MCF 10A (cell line): ENCODE measurements around the gene RRP9. TPM values are rescaled to one million over a fixed set of nuclear protein-coding genes. Genes with fewer than 3 reads are reported as not detected.

Experiments
- BruUV-seq: library from RNA; stranded (reverse); fragments of 400-500 nt; replicated peaks from 2 replicates; lab custom pipeline; 2021; lab: Mats Ljungman, UMichigan
- CTCF ChIA-PET: fragments of 300-600 bp; sonication (Branson Sonifier 250); formaldehyde crosslinking; extraction: SDS; loops from one replicate; lab custom pipeline; 2021; ENCODE audit warnings: antibody characterized with exemption, inconsistent platforms; lab: Yijun Ruan, JAX
- POLR2A ChIA-PET: fragments of 300-600, 350-650 bp; sonication (Branson Sonifier 250); formaldehyde crosslinking; extraction: SDS; loops from one replicate; lab custom pipeline; 2020; ENCODE audit warnings: antibody characterized with exemption, inconsistent platforms; lab: Yijun Ruan, JAX
- DNase-seq: peaks from one replicate; pipeline ENCODE4 v3.0.0-alpha.2; 2018; ENCODE audit not compliant: unreplicated experiment
- H3K27ac Mint-ChIP-seq: one replicate; pipeline ENCODE4 v1.8.0; 2022; ENCODE audit warnings: mild to moderate bottlenecking, low read depth, mixed read lengths; ENCODE audit not compliant: unreplicated experiment
- H3K27me3 Mint-ChIP-seq: one replicate; pipeline ENCODE4 v1.8.0; 2022; ENCODE audit warnings: mixed read lengths; ENCODE audit not compliant: insufficient read depth, unreplicated experiment
- H3K36me3 Mint-ChIP-seq: one replicate; pipeline ENCODE4 v1.8.0; 2022; ENCODE audit warnings: mild to moderate bottlenecking, moderate library complexity, mixed read lengths; ENCODE audit not compliant: insufficient read depth, unreplicated experiment
- H3K4me1 Mint-ChIP-seq: one replicate; pipeline ENCODE4 v1.8.0; 2022; ENCODE audit warnings: mixed read lengths; ENCODE audit not compliant: insufficient read depth, unreplicated experiment
- H3K4me3 Mint-ChIP-seq: one replicate; pipeline ENCODE4 v1.8.0; 2022; ENCODE audit warnings: mild to moderate bottlenecking, moderate library complexity, mixed read lengths; ENCODE audit not compliant: unreplicated experiment
- H3K9me3 Mint-ChIP-seq: one replicate; pipeline ENCODE4 v1.8.0; 2022; ENCODE audit warnings: mixed read lengths; ENCODE audit not compliant: unreplicated experiment
- CTCF ChIP-seq: fragments of 200-600 bp; IDR thresholded peaks from one replicate; pipeline ENCODE4 v1.8.0; 2022; ENCODE audit warnings: antibody characterized with exemption, mild to moderate bottlenecking; ENCODE audit not compliant: unreplicated experiment
- intact Hi-C: fragments of 100-400 bp; cut with micrococcal nuclease; formaldehyde crosslinking; loops from 2 replicates; pipeline ENCODE4 v1.14.1; 2022
- total RNA-seq: library from RNA; stranded (reverse); gene quantifications from 2 replicates; pipeline ENCODE4 v1.2.3, GENCODE V29; 2022

The RRP9 gene
- total RNA-seq, 1 experiment from 2014 or later = 80.2 TPM

GRCh38 chr3:51955893-51956770 is 14.4 kb upstream of the RRP9 start:
- CTCF ChIA-PET = no interaction called here
- no peaks in the 10 kb centered on the region for H3K36me3 Mint-ChIP-seq
- H3K4me3 Mint-ChIP-seq = no peak overlapping the region
- intact Hi-C loops = no loop called here
- POLR2A ChIA-PET = interaction anchor here (0.5 kb wide), 1 partner anchor 660 kb away, joined by 5 read pairs; no protein-coding TSS in a partner anchor
- H3K27me3 Mint-ChIP-seq = no peaks in the 10 kb centered on the region
- no peaks in the 10 kb centered on the region for H3K9me3 Mint-ChIP-seq
- peaks cover 14% of the 10 kb centered on the region for H3K4me1 Mint-ChIP-seq
- H3K27ac Mint-ChIP-seq = no peak overlapping the region
- BruUV-seq = no TSS peak
- TF ChIP-seq CTCF = no peak
- no peak for DNase-seq

GRCh38 chr3:51955175-51955892 is 13.6 kb upstream of the RRP9 start, which contains the start of gene GPR62:
Gene GPR62 (plus strand): TSS chr3:51955381. CDS start chr3:51955653, 272 bp downstream.
- no TSS peak for BruUV-seq
- ChIA-PET POLR2A (interaction anchor here (0.5 to 0.7 kb wide), 2 partner anchors 434 to 660 kb away, joined by 3 to 5 read pairs; no protein-coding TSS in a partner anchor), CTCF (interaction anchor here (0.5 kb wide), 1 partner anchor 658 kb away, joined by 4 read pairs; no protein-coding TSS in a partner anchor)
- intact Hi-C loops = no loop called here
- Mint-ChIP-seq H3K36me3 (no peaks in the 10 kb centered on the region), H3K9me3 (no peaks in the 10 kb centered on the region), H3K4me3 (no peak within 1 kb of the TSS), H3K27ac (no peak within 1 kb of the TSS), H3K4me1 (peaks cover 14% of the 10 kb centered on the region), H3K27me3 (no peaks in the 10 kb centered on the region)
- TF ChIP-seq CTCF = no peak
- DNase-seq = no peak

GRCh38 chr3:51954713-51955112 is 13.0 kb upstream of the RRP9 start:
- H3K4me1 Mint-ChIP-seq = peaks cover 14% of the 10 kb centered on the region
- TF ChIP-seq CTCF = no peak
- ChIA-PET POLR2A (interaction anchor here (0.7 to 1.2 kb wide), 2 partner anchors 41 to 435 kb away, joined by 3 to 4 read pairs; partner anchors contain the start of gene RPL29), CTCF (interaction anchor here (0.5 to 2.3 kb wide), 3 partner anchors 12 to 658 kb away, joined by 3 to 13 read pairs (median 4); partner anchors contain the start of genes PARP3 and RRP9)
- H3K27ac Mint-ChIP-seq = no peak overlapping the region
- no peaks in the 10 kb centered on the region for H3K27me3 Mint-ChIP-seq
- no peaks in the 10 kb centered on the region for H3K36me3 Mint-ChIP-seq
- no peak for DNase-seq
- H3K9me3 Mint-ChIP-seq = no peaks in the 10 kb centered on the region
- intact Hi-C loops = no loop called here
- BruUV-seq = no TSS peak
- no peak overlapping the region for H3K4me3 Mint-ChIP-seq
